NCI-H526 (cell line): Measurements from ENCODE around the gene TRIM66.

Experiments
- DNase-seq, 2 experiments: peaks; one replicate each; lab custom pipeline; 2025; lab: John Stamatoyannopoulos, UW

The TRIM66 gene

DNA sequence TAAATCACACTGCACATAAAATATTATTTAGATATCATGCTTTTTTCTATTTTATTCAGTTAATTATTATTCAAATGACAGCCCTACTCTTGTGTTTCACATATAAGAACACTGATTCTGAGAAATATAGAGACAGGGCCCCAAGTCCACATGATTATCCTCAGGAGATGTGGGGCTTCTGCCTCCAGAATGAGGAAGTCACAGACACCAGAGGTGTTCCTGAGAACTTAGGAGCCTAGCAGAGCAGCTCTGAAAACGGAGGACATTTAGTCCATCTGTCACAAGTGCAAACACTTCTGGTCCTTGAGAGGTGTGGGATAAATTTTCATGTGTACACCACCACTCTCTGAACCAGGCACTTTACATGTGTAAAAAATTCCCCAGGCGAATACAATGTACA lies 26.2 kb downstream of the TRIM66 start:
- no peak for DNase-seq

DNA sequence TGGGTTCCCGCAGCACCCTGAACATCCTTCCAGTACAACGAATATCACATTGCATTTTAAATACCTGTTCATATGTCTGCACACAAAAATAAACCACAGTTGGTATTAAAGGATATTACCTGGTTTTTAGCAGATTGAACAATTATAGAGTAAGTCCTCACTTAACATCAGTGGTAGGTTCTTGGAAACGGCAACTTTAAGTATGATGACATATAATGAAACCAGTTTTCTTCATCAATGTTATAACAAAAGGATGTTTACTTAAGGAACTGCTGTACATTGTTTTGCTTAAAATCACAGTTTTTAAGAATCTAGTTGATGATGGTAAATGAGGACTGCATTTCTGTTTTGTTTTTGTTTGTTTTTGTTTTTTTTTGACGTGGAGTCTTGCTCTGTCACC lies 28.0 kb downstream of the TRIM66 start:
- no peak for DNase-seq

DNA sequence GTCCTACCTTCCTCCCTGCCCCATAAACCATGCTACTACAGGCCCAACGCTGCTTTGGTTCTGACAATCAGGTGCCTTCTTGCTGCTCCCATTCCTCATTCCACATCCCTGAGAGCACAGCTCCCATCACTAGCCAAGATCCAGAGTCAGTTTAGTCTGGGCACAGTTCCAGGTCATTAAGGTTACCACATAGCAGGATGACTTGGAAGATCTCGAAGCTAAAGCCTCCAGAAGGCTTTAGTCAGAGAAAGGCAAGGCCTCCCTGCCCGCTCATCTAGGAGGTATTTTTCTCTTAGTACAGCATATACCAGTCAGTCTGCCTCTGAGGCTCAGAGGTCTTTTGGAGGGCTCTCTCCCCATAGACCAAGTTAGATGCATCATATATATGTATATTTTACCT lies 30.3 kb downstream of the TRIM66 start:
- no peak for DNase-seq

DNA sequence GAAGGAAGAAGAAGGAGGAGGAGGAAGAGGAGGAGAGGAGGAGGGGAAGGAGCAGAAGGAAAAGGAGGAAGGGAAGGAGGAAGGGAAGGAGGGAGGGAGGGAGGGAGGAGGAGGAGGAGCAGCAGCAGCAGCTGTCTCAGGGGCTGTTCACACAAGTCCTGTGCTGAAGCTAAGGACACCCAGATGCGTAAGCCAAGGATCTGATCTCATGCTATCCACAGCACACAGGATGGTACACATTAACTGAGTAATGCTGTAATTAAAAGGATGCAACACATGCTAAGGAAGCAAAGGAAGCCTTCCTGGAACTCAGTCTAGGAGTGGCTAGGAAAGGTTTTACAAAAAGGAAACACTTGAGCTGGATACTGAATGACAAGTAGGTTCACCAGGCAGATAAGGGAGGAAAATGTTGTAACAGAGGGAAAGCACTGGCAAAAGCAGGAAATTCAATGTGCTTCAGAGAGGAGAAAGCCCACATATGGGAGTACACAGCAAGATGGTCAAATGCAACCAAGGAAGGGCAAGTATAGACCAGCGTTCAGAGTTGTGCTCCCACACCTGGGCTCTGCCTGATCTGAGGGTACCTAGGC lies 32.0 kb downstream of the TRIM66 start:
- DNase-seq = no peak

DNA sequence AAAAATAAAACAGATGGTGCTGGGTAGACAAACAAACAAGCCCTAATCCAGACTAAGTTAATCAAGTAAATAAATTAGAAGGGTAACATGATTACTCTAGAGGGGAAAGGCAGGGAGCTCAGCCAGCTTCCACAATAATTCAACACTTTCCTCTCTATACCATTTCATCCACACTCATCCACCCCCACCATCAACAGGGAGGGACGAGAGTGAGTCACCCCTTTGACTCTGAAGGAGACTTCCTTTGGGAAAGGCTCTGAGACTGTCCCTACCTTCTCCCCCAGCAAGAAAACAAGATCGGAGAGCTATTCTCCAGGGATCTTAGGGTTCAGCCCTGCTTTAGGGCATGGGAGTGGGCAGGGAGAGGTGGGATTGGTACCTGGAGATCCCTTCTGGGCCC lies 33.1 kb downstream of the TRIM66 start:
- DNase-seq = no peak

DNA sequence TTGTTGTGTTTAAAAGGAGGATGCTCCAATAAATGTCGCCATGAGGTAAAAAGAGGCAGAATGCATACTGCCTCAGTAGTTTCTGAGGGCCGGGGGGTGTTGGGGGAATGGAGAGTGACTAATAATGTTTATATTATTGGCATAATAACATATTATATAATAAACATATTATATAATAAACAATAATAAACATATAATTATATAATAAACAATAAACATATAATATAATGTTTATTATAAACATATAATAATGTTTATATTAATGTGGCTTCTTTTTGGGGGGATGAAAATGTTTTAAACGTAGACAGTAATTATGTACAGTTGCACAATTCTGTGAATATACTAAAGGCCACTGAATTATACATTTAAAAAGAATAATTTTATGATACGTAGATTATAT lies 35.6 kb downstream of the TRIM66 start:
- no peak for DNase-seq

DNA sequence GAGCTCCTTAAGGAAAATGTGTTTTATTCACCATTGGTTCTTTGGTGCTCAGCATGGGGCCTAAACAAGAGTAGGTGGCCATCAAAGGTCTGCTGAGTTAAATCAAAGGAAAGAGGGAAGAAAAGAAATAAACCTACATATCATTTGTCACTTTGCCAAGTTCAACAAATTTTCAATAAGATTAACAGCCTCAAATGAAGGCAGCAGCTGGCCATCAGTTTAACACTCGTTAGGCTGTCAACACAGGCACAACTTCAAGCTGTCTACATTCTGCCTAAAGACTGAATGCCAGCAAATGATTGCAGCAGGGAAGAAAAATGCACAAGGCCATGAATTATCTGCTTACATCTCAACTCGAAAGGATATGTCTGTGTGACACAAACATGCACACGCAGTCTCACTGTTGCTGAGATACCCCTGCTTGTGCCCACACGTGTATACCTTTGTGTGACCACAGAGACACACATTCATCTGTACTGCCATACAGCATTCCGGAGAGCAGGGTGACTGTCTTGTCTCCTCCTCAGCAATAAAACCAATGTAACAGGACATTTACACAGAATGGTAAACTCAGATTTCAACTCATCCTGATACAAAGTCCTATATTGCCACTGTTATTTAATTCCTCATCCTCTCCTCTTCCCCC lies 40.1 kb downstream of the TRIM66 start:
- DNase-seq = no peak

DNA sequence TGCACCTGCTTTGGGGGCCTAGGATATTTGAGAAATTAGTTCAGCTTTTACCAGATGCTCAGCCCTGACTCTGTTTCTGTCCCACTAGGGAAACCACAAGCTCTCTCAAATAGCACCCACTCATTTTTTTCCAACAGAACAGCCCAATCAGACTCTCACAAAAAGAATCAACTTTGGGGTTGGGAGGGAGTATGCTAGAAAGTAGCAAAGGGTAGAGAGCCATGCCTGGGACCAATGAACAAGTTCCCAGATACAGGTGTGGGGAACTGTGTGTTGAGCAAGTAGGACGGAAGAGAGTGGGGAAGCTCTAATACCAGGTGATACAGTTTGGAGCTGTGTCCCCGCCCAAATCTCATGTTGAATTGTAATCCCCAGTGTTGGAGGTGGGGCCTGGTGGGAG lies 41.1 kb downstream of the TRIM66 start:
- no peak for DNase-seq

DNA sequence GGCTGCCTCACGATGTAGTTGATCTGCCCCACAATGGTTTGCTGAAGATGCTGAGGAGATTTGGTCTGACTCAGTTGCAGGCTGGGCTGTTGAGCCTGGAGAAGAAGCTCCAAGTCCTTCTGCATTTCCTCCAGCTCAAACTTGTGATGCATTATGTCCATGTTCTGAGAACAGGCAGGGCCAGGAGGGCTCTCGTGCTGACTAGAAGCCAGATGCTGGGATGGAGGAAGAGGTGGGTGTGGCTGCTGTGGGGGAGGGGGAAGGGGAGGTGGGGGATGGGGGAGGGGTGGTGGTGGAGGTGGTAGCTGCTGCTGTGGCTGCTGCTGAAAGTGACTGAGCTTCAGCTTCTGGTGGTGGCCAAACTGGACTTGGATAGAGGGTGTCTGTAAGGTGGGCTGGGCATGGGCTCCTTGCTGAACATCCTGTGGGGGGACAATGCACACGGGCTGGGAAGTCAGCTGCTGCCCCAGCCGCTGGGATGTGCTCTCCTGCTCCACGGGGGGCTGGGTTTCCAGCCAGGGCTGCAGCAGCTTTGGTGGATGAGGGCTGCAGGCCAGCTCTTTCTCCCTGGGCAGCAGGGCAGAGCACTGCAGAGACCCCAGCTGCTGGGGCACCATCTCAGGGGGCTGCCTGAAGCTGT lies 42.1 kb downstream of the TRIM66 start:
- DNase-seq = no peak

DNA sequence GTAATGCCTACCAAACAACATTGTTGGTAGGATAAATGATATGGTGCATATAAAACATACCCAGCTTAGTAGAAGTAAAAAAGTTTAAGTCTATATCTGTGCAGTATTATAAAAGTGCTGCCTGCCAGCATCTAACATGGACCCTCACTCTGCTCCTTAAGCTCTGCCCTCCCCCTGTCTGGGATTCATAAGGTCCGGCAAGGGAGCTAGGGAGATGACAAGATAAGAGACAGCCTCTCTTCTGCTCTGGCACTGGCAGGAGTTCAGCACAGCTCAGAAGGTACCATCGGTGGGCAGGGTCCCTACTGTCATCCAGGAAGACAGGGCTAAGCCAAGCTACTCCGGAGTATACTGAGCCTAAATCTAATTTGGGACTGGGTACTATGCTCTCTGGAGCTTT lies 42.8 kb downstream of the TRIM66 start:
- no peak for DNase-seq

DNA sequence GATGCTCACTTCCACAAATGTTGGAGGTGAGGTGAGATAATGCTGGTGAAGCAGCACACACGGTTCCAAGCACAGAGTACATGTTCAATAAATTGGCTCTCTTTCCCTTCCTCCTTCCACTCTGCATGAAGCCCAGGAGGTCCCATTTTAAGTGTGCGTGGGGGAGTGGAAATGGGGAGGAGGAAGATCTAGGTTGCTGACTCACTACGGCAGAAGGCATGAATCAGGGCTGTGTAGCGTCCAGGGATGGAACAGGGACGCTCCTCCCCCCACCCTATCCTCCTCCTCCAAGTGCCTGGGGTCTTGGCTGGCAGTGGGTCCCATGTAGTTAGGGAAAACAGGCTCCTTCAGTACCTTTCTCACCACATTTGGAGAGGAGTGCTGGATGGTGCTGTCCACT lies 44.2 kb downstream of the TRIM66 start:
- no peak for DNase-seq

DNA sequence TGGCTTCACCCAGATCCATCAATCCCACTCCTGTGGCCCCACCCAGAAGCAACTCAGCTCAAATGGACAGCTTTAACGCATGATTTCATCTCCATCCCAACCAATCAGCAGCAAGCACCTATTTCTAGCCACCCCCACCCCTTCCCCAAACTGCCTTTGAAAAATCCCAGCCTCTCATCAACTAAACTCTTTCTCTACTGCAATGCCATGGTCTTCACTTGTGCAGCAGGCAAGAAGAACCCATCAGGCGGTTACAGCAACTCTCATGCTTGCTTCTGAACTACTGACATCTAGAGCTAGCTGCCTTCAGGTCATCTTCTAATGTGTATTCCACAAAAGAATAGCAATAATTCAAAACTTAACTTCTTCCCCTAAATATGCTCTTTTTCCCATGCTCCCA lies 46.3 kb downstream of the TRIM66 start:
- DNase-seq = no peak

DNA sequence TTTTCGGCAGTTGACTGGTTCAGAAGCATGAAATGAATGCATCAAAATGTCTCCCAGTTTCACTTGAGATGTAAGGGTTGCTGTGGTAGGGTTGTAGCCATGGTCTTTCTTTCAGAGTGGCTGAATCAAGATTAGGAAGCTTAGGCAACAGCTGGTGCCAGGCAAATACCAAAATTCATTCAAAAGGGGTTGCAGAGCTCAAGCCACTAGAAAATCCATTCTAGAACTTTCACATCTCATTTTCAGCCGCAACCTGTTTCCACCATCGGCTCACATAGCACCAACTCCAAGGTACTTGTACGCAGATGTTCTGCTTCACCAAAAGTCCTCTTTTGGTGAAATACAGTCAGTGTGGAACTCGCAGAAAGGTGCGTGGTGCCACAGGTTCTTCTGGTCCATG lies 48.0 kb downstream of the TRIM66 start:
- no peak for DNase-seq

DNA sequence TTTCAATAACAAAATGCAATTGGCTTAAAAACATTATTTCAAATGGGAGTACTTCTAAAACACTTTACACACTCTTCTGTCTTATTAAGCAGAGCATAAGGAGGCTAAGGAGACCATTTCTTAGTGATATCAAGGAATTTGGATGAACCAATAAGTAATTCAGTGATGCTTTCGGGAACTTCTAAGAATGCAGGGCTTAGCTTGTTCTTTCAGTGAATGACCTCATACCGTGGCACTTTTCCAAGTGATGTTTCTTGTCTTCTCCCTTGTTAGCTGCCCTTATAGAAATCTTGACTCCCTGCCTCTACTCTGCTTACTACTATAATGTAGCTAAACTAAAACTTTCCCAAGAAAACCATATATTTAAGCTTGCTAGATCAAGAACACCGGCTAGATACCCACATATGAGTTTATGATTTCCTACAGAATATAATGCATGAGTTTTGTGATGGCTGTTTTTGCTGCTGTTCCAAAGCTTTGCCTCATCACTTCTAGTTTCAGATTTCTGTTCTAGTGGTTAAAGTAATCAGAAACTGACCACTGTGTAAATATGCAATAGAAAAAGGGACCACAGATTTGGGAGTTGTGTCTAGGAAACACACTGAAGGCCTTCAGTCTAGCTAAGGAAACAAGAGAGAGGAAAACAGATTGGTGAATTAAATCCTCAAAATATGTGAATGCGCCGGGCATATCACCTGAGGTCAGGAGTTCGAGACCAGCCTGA lies 50.9 kb downstream of the TRIM66 start:
- no peak for DNase-seq

DNA sequence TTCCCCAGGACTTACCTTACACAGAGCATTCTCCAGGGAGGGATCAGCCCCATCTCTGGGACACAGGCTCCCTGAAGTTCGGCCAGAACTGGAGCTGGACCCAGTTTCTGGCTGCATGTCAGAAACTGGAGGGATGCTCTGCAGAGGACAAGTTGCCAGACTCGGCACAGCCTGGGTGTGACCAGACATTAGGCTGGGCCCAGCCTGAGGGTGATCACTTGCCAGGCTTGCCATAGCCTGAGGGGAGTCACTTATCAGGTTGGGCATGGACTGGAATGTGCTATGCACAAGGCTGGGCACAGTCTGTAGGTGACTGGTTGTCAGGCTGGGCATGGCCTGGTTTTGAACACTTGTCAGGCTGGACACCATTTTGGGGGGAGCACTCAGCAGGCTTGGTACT lies 57.8 kb downstream of the TRIM66 start:
- no peak for DNase-seq

DNA sequence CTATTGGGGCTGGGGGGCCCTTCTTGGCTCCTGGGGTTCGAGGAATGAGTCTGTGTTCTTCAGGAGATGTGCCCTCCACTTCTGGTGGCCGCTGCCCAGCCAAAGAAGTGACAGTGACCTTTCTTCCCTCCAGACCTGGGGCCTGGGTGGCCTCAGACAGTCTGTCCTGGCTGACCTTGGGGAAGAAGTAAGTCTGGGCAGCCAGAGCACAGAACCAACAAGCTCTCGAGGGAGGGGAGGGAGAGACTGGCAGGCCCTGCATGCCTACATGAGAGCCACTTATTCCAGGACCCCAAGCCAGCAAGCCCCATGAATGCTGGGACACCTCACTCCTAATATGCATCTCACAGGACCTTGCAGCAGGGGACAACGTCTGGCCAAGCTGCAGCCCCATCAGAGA lies 61.3 kb downstream of the TRIM66 start:
- DNase-seq = no peak

DNA sequence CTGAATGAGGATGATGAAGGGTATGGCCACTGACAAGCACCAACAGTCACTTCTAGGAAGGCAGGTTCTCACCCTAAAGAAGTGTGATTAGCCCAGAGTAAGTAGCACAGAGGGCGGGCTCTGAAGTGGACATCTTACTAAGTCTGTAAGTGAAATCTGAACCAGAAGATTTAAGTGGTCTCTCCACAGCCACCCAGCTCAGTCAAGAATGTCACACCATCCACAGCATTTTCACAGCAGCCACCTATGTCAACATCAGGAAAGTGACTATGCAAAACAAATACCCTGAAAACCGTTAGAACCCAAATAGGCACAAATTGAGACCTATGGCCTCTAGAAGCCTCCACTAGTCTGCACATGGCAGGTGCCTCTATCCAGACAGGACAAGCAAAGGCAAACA lies 65.4 kb downstream of the TRIM66 start:
- no peak for DNase-seq

DNA sequence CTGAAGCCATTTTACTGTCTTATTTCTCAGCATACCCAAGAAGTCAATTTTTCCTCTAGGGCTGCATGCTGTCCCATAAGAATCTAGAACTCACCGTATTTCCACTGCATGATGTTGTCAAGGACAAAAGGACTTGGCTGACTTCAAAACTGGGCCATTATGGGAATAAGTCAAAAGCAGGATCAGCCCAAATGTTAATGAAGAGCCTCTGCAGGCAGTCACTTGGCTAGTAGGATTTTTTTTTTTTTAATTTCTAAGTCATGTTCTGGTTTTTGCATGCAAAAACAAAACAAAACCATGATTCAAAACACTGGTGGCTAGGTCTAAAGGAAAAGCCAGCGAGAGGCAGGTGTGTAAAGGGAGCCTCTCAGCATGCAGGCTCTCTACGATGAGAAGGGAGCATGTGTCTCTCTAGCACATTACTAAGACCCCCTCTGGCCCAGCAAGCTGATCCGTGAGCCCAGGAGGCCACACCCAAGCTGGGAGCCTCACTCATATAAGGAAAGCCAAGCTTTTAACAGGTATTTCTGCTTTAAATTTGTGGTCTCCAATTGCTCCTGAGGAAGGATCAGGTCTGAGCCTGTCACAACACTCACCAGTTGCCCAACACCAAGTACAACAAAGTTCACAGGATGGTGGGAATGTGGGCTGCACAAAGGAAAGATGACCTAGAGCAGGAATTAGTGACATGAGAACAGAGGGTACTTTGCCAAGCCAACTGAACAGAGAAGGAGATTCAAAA lies 67.0 kb downstream of the TRIM66 start:
- DNase-seq = no peak

DNA sequence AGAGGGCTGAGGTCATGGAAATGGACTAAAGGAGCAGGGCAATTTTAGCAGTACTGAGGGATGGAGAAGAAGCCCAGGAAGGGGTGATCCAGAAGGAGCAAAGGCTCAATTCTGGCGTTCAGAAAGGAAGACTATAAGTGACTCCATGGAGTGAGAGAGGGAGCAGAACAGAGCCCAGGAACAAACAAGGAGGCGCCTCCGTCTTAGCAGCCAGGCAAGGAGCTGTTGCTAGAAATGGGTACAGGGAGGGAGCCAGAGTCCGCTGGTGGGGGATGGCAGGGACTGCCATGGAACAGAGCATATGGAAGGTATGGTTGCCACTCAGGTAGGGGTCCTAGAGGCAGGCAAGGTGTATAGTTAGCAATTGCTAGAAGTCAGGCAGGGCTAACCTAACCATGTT lies 68.0 kb downstream of the TRIM66 start:
- DNase-seq = no peak

DNA sequence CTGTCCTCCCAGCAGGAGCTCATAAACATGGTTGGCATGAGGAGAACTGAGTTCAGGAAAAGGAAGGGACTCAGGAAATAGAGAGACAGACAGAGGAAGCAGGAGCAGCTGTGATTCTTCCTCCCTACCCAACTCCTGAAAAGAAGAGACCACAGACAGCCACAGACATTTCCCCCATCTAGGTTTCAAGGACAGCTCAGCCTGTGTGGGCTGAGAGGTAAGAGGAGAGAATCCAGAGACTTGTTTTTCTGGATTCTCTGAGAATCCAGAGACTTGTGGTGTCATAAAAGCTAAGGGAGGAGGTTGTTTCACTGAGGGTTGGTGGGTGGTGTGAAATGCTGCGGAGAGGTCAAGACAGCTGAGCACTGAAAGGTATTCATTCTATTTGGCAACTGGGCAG lies 69.4 kb downstream of the TRIM66 start:
- DNase-seq = no peak

DNA sequence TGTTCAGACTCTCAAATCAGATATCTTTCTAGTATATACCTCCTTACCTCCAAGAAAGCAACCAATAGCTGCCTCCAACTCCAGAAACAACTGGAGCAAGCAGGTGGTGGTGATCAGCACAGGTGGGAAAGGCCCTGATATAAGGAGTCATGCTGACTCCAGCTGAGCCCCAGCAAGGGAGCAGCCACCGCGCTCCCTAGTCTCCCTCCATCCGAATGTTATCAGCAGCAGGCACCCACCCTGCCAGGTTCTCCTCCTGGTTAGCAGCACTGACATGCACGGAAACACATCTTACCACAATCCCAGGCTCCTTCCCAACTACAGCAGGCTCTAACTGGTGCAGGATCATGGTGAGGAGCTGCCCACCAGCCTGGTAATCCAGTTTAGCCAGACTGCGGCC lies 69.9 kb downstream of the TRIM66 start:
- DNase-seq = no peak

DNA sequence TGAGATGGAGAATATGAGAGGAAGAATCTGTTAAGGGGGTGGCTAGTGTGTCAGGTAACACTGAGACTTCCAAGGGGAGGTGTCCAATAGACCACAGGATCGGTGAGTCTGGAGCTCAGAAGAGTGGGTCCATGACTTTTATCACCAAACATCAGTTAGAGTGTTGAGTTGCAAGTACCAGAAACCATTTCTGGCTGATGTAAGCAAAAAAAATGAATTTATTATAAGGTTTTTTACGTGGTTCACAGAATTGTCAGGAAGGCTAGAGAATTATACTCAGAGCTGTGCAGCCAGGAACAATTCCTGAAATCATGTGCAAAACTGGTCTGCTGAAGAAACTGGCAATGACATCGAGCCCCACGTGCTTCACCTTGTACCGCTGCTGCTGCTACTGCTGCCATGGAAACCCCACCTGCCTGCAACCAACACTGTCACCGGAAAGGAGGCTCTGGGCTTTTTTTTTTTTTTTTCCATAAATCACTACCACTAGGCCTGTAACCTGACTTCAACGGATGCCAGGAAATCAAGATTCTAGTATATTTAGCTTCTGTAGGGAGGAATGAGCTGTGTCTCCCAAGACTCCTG lies 71.8 kb downstream of the TRIM66 start:
- peak; percentile 16 to 49 for DNase-seq
